Measurements from ENCODE around the gene SLC41A3. TPM values are rescaled to one million over a fixed set of nuclear protein-coding genes. Genes with fewer than 3 reads are reported as not detected.

The SLC41A3 gene
- total and polyA plus RNA-seq, 2 of the 8 experiments (the other 6 are each of a cell fraction or from before 2014, with no cell fraction given), result 30.2 to 56.4 TPM

DNA sequence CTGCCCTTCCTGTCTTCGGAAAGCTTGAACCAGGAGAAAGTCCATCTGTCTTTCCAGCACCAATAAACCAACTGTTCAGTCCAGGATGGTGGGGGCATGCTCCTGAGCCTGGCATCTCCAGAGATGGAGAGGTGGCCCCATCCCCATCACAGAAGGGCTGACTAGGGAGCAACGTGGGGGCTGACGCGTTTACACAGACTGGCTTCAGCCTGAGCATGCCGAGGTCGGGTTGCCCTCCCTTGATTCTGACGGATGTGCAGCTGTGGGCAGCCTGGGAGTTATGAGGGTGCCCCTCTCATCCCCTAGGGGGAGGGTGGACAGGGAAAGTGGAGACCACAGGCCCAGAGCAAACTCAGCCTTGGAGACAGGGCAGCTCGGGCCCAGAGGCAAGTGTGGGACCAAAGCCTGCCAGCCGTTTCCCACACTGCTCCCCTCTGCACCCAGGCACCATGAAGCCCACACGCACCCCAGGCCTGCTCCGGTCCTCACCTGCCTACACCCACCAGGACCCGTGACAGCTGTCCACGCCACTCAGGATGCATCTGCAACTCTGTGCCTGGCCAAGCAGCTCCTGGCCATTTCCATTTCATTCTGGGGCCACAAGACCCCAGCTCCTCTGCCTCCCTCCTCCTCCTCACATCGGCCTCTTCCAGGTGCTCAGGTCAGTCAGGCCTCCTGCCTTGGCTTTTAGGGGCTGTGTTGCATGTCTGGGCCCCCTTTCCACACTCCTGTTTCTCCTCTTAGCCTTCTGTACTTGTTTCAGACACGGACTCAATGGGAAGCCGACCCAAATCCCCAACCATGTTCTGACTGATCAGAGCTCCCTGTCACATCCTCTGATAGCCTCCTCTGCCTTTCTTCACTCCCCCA is 48.2 kb upstream of the SLC41A3 start:
- H3K36me3 ChIP-seq (ENCODE audit: control insufficient read depth in 2 of 4, insufficient read depth in 4 of 4, low read length in 3 of 4), result no peaks in the 10 kb centered on the region
- H3K14ac ChIP-seq (ENCODE audit: insufficient read length), result no peak overlapping the region
- H3K9ac ChIP-seq (replicated peaks in 1 of 4; ENCODE audit: extremely low read depth in 1 of 4, low read depth in 3 of 4, low read length in 3 of 4), result no peak overlapping the region; a peak in 1 of 7 replicates
- H3K23me2 ChIP-seq (ENCODE audit: low read depth, low read length), result no peaks in the 10 kb centered on the region
- DNase-seq (ENCODE audit: low read depth in 1 of 2, low spot score in 2 of 2), result peak in 1 of 2 experiments; percentile 38
- H3K56ac ChIP-seq (replicated peaks; ENCODE audit: insufficient read length, low read depth, low read length), result no peak overlapping the region
- H4K5ac ChIP-seq (ENCODE audit: insufficient read length, low read depth, low read length), result no peak overlapping the region
- H2BK15ac ChIP-seq (ENCODE audit: low read length), result peak overlapping the region; percentile 73; the same call in 1 of the 2 replicates
- CTCF ChIA-PET (ENCODE audit: partially characterized antibody), result interaction anchor here (0.7 to 6.1 kb wide), 41 partner anchors 7 to 343 kb away, joined by 3 to 58 read pairs (median 7); partner anchors contain the start of genes CFAP100 and ZXDC
- H4K91ac ChIP-seq (replicated peaks; ENCODE audit: insufficient read length, low read length), result peak overlapping the region; percentile 15
- no peak overlapping the region for H2BK120ac ChIP-seq (replicated peaks; ENCODE audit: low read depth, low read length)
- peak overlapping the region; percentile 21; the same call in 1 of the 2 replicates for H2AFZ ChIP-seq (ENCODE audit: low read length)
- H3K4me3 ChIP-seq (ENCODE audit: extremely low read depth in 1 of 4, insufficient read depth in 2 of 4, low read depth in 3 of 4, low read length in 4 of 4), result no peak overlapping the region
- POLR2A ChIA-PET (ENCODE audit: partially characterized antibody), result interaction anchor here (1.4 kb wide), 1 partner anchor 7 kb away, joined by 4 read pairs; no protein-coding TSS in a partner anchor
- H3K79me2 ChIP-seq (ENCODE audit: control insufficient read depth in 1 of 2, insufficient read depth in 2 of 2, low read length in 2 of 2), result no peaks in the 10 kb centered on the region
- peak overlapping the region; percentile 71; the same call in 1 of the 2 replicates for H2BK12ac ChIP-seq (ENCODE audit: low read depth, low read length)
- 81% methylated on average over 15 of the region's 16 CpGs; no CpG with 5 or more reads in 1 of the 2 experiments for WGBS, 2 experiments (ENCODE audit: extremely low coverage in 1 of 2, insufficient coverage in 1 of 2, insufficient read length in 1 of 2, insufficient replicate concordance in 2 of 2, low coverage in 1 of 2, low lambda C conversion rate in 2 of 2, missing lambda C conversion rate in 1 of 2)
- peaks cover 0 to 3% (median 1%) of the 10 kb centered on the region in 4 experiments; a peak in 5 of 7 replicates for H3K27me3 ChIP-seq (replicated peaks in 1 of 4; ENCODE audit: control insufficient read depth in 3 of 4, extremely low read depth in 1 of 4, insufficient read depth in 3 of 4, low read length in 3 of 4)
- TF ChIP-seq BACH1 (IDR thresholded peaks at IDR 0.05; ENCODE audit: low read length) (no peak), USF2 (IDR thresholded peaks at IDR 0.05; ENCODE audit: low read length) (no peak), MAFK (IDR thresholded peaks at IDR 0.05; ENCODE audit: low read depth, low read length) (no peak), TCF12 (IDR thresholded peaks at IDR 0.05; ENCODE audit: low read depth, low read length) (no peak), POLR2A (IDR thresholded peaks at IDR 0.05; ENCODE audit: control extremely low read depth in 1 of 2, low read depth in 2 of 2, low read length in 2 of 2) (no peak), TAF7 (optimal IDR thresholded peaks at IDR 0.05; ENCODE audit: borderline replicate concordance, low read depth, low read length) (no peak), MAX (IDR thresholded peaks at IDR 0.05) (no peak), EP300 (IDR thresholded peaks at IDR 0.05; ENCODE audit: borderline replicate concordance in 1 of 2, low read depth in 2 of 2, low read length in 2 of 2) (no peak)
- TF ChIP-seq, protein P1, sequence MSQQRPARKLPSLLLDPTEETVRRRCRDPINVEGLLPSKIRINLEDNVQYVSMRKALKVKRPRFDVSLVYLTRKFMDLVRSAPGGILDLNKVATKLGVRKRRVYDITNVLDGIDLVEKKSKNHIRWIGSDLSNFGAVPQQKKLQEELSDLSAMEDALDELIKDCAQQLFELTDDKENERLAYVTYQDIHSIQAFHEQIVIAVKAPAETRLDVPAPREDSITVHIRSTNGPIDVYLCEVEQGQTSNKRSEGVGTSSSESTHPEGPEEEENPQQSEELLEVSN (IDR thresholded peaks at IDR 0.05), result no peak
- H3K4me1 ChIP-seq (replicated peaks in 1 of 4; ENCODE audit: control insufficient read depth in 3 of 4, insufficient read depth in 4 of 4, low read length in 3 of 4), result peaks cover 0 to 21% (median 8%) of the 10 kb centered on the region in 4 experiments; a peak in 6 of 7 replicates
- H3K9me3 ChIP-seq (ENCODE audit: insufficient read depth in 2 of 2, low read depth in 1 of 2, low read length in 1 of 2), result no peaks in the 10 kb centered on the region
- no peaks in the 10 kb centered on the region for H3K79me1 ChIP-seq (ENCODE audit: low read depth, low read length)
- peak overlapping the region; percentile 21; the same call in 1 of the 2 replicates for H2BK20ac ChIP-seq (ENCODE audit: low read length)
- no peaks in the 10 kb centered on the region for H4K20me1 ChIP-seq (replicated peaks in 1 of 2; ENCODE audit: control insufficient read depth in 1 of 2, insufficient read depth in 2 of 2, low read length in 2 of 2)
- FAIRE-seq, result no peak
- H3K18ac ChIP-seq (ENCODE audit: extremely low read depth, low read length), result peak overlapping the region; percentile 55
- no peak overlapping the region for H2AK5ac ChIP-seq (ENCODE audit: low read depth, low read length)
- no peak overlapping the region for H3K27ac ChIP-seq (ENCODE audit: low read depth, low read length)
- H2BK5ac ChIP-seq (ENCODE audit: low read depth, low read length), result peak overlapping the region; percentile 35; the same call in 1 of the 2 replicates
- H4K8ac ChIP-seq (ENCODE audit: extremely low read depth, insufficient read depth, low read length), result no peak overlapping the region
- peak overlapping the region; percentile 50 to 53; a peak in 2 of 4 replicates for H3K4me2 ChIP-seq (ENCODE audit: insufficient read depth in 1 of 2, low read depth in 2 of 2, low read length in 2 of 2)
- H3K23ac ChIP-seq (ENCODE audit: insufficient read length), result no peak overlapping the region
- H3K4ac ChIP-seq (replicated peaks; ENCODE audit: insufficient read length, low read depth, low read length), result no peak overlapping the region
